Thoracic aorta (tissue), 2 donors: Measurements from ENCODE around the gene NFIC. TPM values are rescaled to one million over a fixed set of nuclear protein-coding genes. Genes with fewer than 3 reads are reported as not detected.
"Not testable (repeated sequence)": the region's sequence is repeated elsewhere in the genome, so short reads cannot be mapped to it uniquely, and the experiment has no call there.

ENCODE experiments used
- ATAC-seq: fragments of 150-250 bp; one replicate; pipeline ENCODE4 v1.8.0; 2017; ENCODE audit warnings: low read depth; ENCODE audit not compliant: insufficient number of reproducible peaks, low FRiP score
- DNase-seq: peaks from one replicate; pipeline ENCODE4 v3.0.0-alpha.2; 2020; ENCODE audit warnings: low spot score
- H3K27ac ChIP-seq, 2 donors: fragments of 200-600 bp; sonication (generic); 1 replicate in 1 of 2; 2 replicates in 1 of 2; pipeline ENCODE4 v1.5.1; 2016; ENCODE audit warnings: mild to moderate bottlenecking in 2 of 2, moderate library complexity in 2 of 2
- H3K27me3 ChIP-seq: fragments of 200-600 bp; sonication (generic); replicated peaks from 2 replicates; pipeline ENCODE4 v1.6.0; 2016; ENCODE audit warnings: mild to moderate bottlenecking; ENCODE audit not compliant: insufficient read depth
- H3K36me3 ChIP-seq: fragments of 200-600 bp; sonication (generic); one replicate; pipeline ENCODE4 v1.5.1; 2016
- H3K4me1 ChIP-seq, 2 donors: fragments of 200-600 bp; sonication (generic); 1 replicate in 1 of 2; 2 replicates in 1 of 2; pipeline versions ENCODE4 v1.5.1 to v1.6.0; 2016; ENCODE audit warnings: low read depth in 2 of 2, mild to moderate bottlenecking in 1 of 2; ENCODE audit not compliant: control insufficient read depth in 1 of 2
- H3K4me3 ChIP-seq: fragments of 200-600 bp; sonication (generic); 2 replicates; pipeline ENCODE4 v1.5.1; 2016; ENCODE audit warnings: mild to moderate bottlenecking
- H3K9me3 ChIP-seq: fragments of 200-600 bp; sonication (generic); 2 replicates; pipeline ENCODE4 v1.5.1; 2016
- CTCF ChIP-seq: fragments of 200-600 bp; sonication (generic); IDR thresholded peaks from one replicate; pipeline ENCODE4 v1.5.1; 2019; ENCODE audit warnings: antibody characterized with exemption
- total RNA-seq, 2 donors: library from RNA; depleted of rRNA; stranded (reverse); fragments of >200 nt; gene quantifications; one replicate each; pipeline versions ENCODE4 v1.1.0 to v1.2.3, GENCODE V29; 2016

The NFIC gene
- total RNA-seq, 2 donors from 2014 or later: 178 to 203 TPM

- no peak for DNase-seq
- TF ChIP-seq CTCF: no peak
These were observed 82.4 kb downstream of the NFIC start for GRCh38 chr19:3448616-3449334.

GRCh38 chr19:3450796-3451411 lies 84.5 kb downstream of the NFIC start:
- no peak overlapping the region for H3K4me3 ChIP-seq
- H3K36me3 ChIP-seq: peaks cover 63% of the 10 kb centered on the region
- ATAC-seq (peak; percentile 91), DNase-seq (peak; percentile 81)
- no peaks in the 10 kb centered on the region for H3K27me3 ChIP-seq
- no peaks in the 10 kb centered on the region for H3K9me3 ChIP-seq
- TF ChIP-seq CTCF: no peak
- H3K27ac ChIP-seq: peak overlapping the region; percentile 86 to 94
- peaks cover 6 to 18% of the 10 kb centered on the region in 2 donors for H3K4me1 ChIP-seq

More at GRCh38 chr19:3448616-3449334, 82.4 kb downstream of the NFIC start:
- Histone ChIP-seq H3K9me3 (no peaks in the 10 kb centered on the region), H3K4me3 (no peak overlapping the region), H3K4me1 (peaks cover 12 to 35% of the 10 kb centered on the region in 2 donors), H3K36me3 (peaks cover 55% of the 10 kb centered on the region), H3K27me3 (no peaks in the 10 kb centered on the region), H3K27ac (no peak overlapping the region)
- ATAC-seq: no peak

- DNase-seq (no peak), ATAC-seq (no peak)
- H3K27me3 ChIP-seq: no peaks in the 10 kb centered on the region
- H3K9me3 ChIP-seq: no peaks in the 10 kb centered on the region
- peak overlapping the region; percentile 86 to 94 for H3K27ac ChIP-seq
- peaks cover 6 to 18% of the 10 kb centered on the region in 2 donors for H3K4me1 ChIP-seq
- peaks cover 63% of the 10 kb centered on the region for H3K36me3 ChIP-seq
- H3K4me3 ChIP-seq: no peak overlapping the region
- no peak for TF ChIP-seq CTCF
These were observed 85.1 kb downstream of the NFIC start for GRCh38 chr19:3451451-3451866.

- no peak for DNase-seq
These were observed 86.0 kb downstream of the NFIC start for GRCh38 chr19:3452171-3452941.

GRCh38 chr19:3452942-3453214 lies 86.5 kb downstream of the NFIC start:
- not testable (repeated sequence) for H3K4me3 ChIP-seq, ATAC-seq, H3K9me3 ChIP-seq, H3K27me3 ChIP-seq, DNase-seq
- Histone ChIP-seq H3K4me1 (peaks cover 9 to 31% of the 10 kb centered on the region in 2 donors), H3K27ac (peak overlapping the region; percentile 37 to 94), H3K36me3 (peaks cover 62% of the 10 kb centered on the region)

More at GRCh38 chr19:3452171-3452941, 86.0 kb downstream of the NFIC start:
- peaks cover 65% of the 10 kb centered on the region for H3K36me3 ChIP-seq
- no peaks in the 10 kb centered on the region for H3K27me3 ChIP-seq
- peak overlapping the region; percentile 37 to 94 for H3K27ac ChIP-seq
- no peaks in the 10 kb centered on the region for H3K9me3 ChIP-seq
- H3K4me3 ChIP-seq: no peak overlapping the region
- H3K4me1 ChIP-seq: peaks cover 9 to 26% of the 10 kb centered on the region in 2 donors
- TF ChIP-seq CTCF: no peak
- ATAC-seq: no peak
